Panc1 (cell line): Measurements from ENCODE around the gene BMP3. TPM values are rescaled to one million over a fixed set of nuclear protein-coding genes. Genes with fewer than 3 reads are reported as not detected.

ENCODE experiments used
- ATAC-seq: fragments of 200-7000 bp; cut with Tn5 transposase; 2 replicates; pipeline ENCODE4 v1.9.1; 2020; ENCODE audit warnings: mild to moderate bottlenecking, moderate library complexity
- BruUV-seq: library from RNA; stranded (reverse); fragments of 400-500 nt; replicated peaks from 2 replicates; lab custom pipeline; 2021; lab: Mats Ljungman, UMichigan
- CTCF ChIA-PET: fragments of 300-600 bp; sonication (Branson Sonifier 250); formaldehyde crosslinking; loops from one replicate; lab custom pipeline; 2022; ENCODE audit warnings: antibody characterized with exemption; lab: Charles Lee
- POLR2A ChIA-PET: fragments of 300-600 bp; sonication (Branson Sonifier 250); formaldehyde crosslinking; loops from one replicate; lab custom pipeline; 2022; ENCODE audit warnings: antibody characterized with exemption; lab: Charles Lee
- DNase-seq: peaks from one replicate; pipeline ENCODE4 v3.0.0-alpha.2; 2010; ENCODE audit warnings: low read depth, low spot score
- H3K27ac ChIP-seq: 2 replicates; pipeline ENCODE4 v1.5.1; 2011; ENCODE audit warnings: mild to moderate bottlenecking, low read length, inconsistent platforms
- H3K27me3 ChIP-seq: fragments of 200-500 bp; sonication (Bioruptor generic); 2 replicates; pipeline ENCODE4 v1.6.0; 2014; ENCODE audit warnings: low read length, inconsistent platforms; ENCODE audit not compliant: control insufficient read depth, insufficient read depth
- H3K36me3 ChIP-seq: fragments of 200-500 bp; sonication (Bioruptor generic); 2 replicates; pipeline ENCODE4 v1.5.1; 2014; ENCODE audit warnings: inconsistent platforms, mild to moderate bottlenecking, low read length, moderate library complexity; ENCODE audit not compliant: control insufficient read depth, insufficient read depth
- H3K4me1 ChIP-seq: 2 replicates; pipeline ENCODE4 v1.5.1; 2011; ENCODE audit warnings: inconsistent platforms, mild to moderate bottlenecking, low read length, moderate library complexity; ENCODE audit not compliant: control insufficient read depth, insufficient read depth
- H3K4me3 ChIP-seq, 2 experiments: 2 replicates each; pipeline ENCODE4 v1.5.1; 2011 to 2012; ENCODE audit warnings: low read depth in 2 of 2, low read length in 2 of 2, mild to moderate bottlenecking in 2 of 2, inconsistent platforms in 1 of 2, moderate library complexity in 1 of 2
- H3K9me3 ChIP-seq: fragments of 200-500 bp; sonication (Bioruptor generic); 2 replicates; pipeline ENCODE4 v1.5.1; 2014; ENCODE audit warnings: low read depth, mild to moderate bottlenecking, inconsistent platforms, low read length, moderate library complexity; ENCODE audit not compliant: control insufficient read depth, insufficient read depth
- CTCF ChIP-seq: fragments of 450-650 bp; IDR thresholded peaks from 2 replicates; pipeline ENCODE4 v1.5.1; 2017; ENCODE audit warnings: mild to moderate bottlenecking
- POLR2AphosphoS5 ChIP-seq: IDR thresholded peaks from 2 replicates; pipeline ENCODE4 v1.6.1; 2012; ENCODE audit warnings: mild to moderate bottlenecking, low read depth, low read length, moderate library complexity
- REST ChIP-seq, 2 experiments: IDR thresholded peaks; 2 replicates each; pipeline ENCODE4 v1.6.1; 2011 to 2012; ENCODE audit warnings: low read depth in 2 of 2, control low read depth in 1 of 2, low read length in 1 of 2, mild to moderate bottlenecking in 1 of 2, moderate library complexity in 1 of 2; ENCODE audit not compliant: insufficient read depth in 1 of 2
- SIN3A ChIP-seq: IDR thresholded peaks from 2 replicates; pipeline ENCODE4 v1.6.1; 2012; ENCODE audit warnings: low read depth, mild to moderate bottlenecking, low read length, moderate library complexity, borderline replicate concordance; ENCODE audit not compliant: insufficient read depth
- TCF7L2 ChIP-seq: IDR thresholded peaks from 2 replicates; pipeline ENCODE4 v1.6.1; 2011; ENCODE audit warnings: mild to moderate bottlenecking, low read depth, low read length, inconsistent platforms
- in situ Hi-C: cut with HindIII; loops from 2 replicates; pipeline ENCODE4 v1.10.0; 2016; ENCODE audit warnings: low sequenced_read_pairs, low pct_unique_long_range_greater_than_20kb
- intact Hi-C: fragments of 100-400 bp; cut with micrococcal nuclease; formaldehyde crosslinking; loops from one replicate; pipeline ENCODE4 v1.10.0; 2022; ENCODE audit not compliant: unreplicated experiment
- total RNA-seq: library from RNA; stranded (reverse); gene quantifications from one replicate; pipeline ENCODE4 v1.2.1, GENCODE V29; 2021; ENCODE audit not compliant: unreplicated experiment

BMP3 gene
- total RNA-seq, 1 experiment from 2014 or later: 0.08 TPM

- ChIA-PET CTCF (no interaction called here), POLR2A (no interaction called here)
- ATAC-seq (no peak), DNase-seq (no peak)
- no peaks in the 10 kb centered on the region for H3K36me3 ChIP-seq
- H3K9me3 ChIP-seq: no peaks in the 10 kb centered on the region
- H3K4me1 ChIP-seq: no peaks in the 10 kb centered on the region
- H3K27ac ChIP-seq: no peak overlapping the region
- in situ Hi-C loops (no loop called here), intact Hi-C loops (loop anchor here (10.0 kb wide), 1 partner anchor 425 kb away; no protein-coding TSS in a partner anchor)
- TF ChIP-seq REST (IDR thresholded peaks at IDR 0.05; ENCODE audit: insufficient read depth in 1 of 2, low read depth in 2 of 2, low read length in 1 of 2) (no peak), POLR2AphosphoS5 (no peak), TCF7L2 (no peak), SIN3A (no peak)
- no peaks in the 10 kb centered on the region for H3K27me3 ChIP-seq
- no peak overlapping the region for H3K4me3 ChIP-seq
- BruUV-seq: no TSS peak
These were observed 19.4 kb downstream of the BMP3 start for GRCh38 chr4:81049907-81050306.

DNA sequence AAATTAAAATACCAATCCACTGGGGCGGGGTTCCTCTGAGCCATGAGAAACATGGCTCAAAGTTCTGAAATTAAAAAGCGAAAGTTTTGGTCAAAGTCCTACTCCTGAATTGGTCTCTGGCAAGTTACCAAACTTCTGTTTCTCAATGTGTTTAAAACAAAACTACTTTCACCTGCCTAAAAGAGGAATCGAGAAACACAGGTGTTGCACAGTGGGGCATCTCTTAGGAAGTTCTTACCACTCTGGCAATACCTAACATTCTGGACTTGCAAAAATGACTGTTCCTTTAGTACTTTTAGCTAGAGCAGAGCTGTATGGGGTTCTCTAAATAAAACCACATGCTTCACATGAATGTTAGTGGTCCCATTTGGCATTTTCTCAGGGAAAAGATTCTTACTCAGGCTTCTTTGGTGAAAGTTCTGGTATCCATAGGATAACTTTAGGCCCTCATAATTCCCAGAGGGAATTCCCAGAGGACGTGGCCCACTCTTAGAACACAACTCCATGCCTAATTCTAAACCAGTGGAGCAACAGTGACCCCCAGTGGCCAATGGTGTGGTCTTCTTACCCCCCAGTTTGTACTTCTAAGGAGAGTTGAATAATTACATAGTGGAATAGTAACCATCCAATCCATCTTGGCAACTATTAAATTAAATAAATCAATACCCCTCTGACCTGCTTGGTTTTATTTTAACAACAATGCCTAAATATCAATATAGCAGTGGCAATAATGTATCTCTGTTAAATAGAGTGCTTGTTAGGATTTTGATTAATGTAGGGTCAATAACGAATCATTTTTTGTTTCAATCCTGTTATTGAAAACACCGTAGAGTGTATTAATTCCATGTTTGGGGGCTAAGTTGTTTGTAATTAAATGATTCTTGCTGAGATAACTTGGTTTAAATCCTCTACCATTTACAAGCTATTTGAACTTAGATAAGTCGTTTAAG lies 21.9 kb downstream of the BMP3 start:
- peak; percentile 75 for TF ChIP-seq CTCF
- no peak for TF ChIP-seq POLR2AphosphoS5
- H3K4me3 ChIP-seq: no peak overlapping the region
- ChIA-PET CTCF (no interaction called here), POLR2A (no interaction called here)
- no TSS peak for BruUV-seq
- H3K27me3 ChIP-seq: no peaks in the 10 kb centered on the region
- no peaks in the 10 kb centered on the region for H3K36me3 ChIP-seq
- intact Hi-C loops: loop anchor here (2.0 kb wide), 1 partner anchor 692 kb away; no protein-coding TSS in a partner anchor
- DNase-seq (no peak), ATAC-seq (peak; percentile 76; the same call in 1 of the 2 replicates)
- H3K27ac ChIP-seq: no peak overlapping the region
- H3K9me3 ChIP-seq: no peaks in the 10 kb centered on the region
- in situ Hi-C loops: no loop called here
- no peaks in the 10 kb centered on the region for H3K4me1 ChIP-seq

DNA sequence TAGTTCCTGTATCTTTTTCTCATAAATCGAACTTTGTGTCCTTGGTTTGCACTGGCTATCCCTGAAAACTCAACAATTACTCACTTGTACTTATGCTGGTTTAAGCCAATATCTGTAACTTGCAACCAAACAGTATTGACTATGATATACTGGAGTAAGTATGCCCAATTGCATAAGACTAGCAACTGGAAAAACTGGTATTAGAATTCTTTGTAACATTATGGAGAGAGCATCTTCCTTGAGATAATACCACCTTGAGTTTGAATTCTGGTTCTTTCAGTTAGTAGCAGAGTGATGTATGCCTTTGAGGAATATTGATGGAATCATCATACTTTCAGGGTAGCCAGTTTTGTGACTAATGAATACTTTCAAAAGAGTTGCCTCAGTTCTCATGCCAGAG lies 28.1 kb downstream of the BMP3 start:
- intact Hi-C loops: no loop called here
- Histone ChIP-seq H3K4me1 (no peaks in the 10 kb centered on the region), H3K36me3 (no peaks in the 10 kb centered on the region), H3K27me3 (no peaks in the 10 kb centered on the region), H3K9me3 (no peaks in the 10 kb centered on the region), H3K27ac (no peak overlapping the region), H3K4me3 (no peak overlapping the region)
- no peak for TF ChIP-seq SIN3A
- no peak for TF ChIP-seq POLR2AphosphoS5
- TF ChIP-seq TCF7L2: no peak
- no peak for TF ChIP-seq REST (IDR thresholded peaks at IDR 0.05; ENCODE audit: insufficient read depth in 1 of 2, low read depth in 2 of 2, low read length in 1 of 2)
- no peak for TF ChIP-seq CTCF
- BruUV-seq: no TSS peak
- DNase-seq (no peak), ATAC-seq (no peak)
- CTCF ChIA-PET: no interaction called here
- POLR2A ChIA-PET: no interaction called here
- in situ Hi-C loops: no loop called here
